ENCODE measurements around the gene RXFP2.
A peak's percentile ranks its signal among the peaks of the same experiment; 100 is the strongest.

The RXFP2 gene

DNA sequence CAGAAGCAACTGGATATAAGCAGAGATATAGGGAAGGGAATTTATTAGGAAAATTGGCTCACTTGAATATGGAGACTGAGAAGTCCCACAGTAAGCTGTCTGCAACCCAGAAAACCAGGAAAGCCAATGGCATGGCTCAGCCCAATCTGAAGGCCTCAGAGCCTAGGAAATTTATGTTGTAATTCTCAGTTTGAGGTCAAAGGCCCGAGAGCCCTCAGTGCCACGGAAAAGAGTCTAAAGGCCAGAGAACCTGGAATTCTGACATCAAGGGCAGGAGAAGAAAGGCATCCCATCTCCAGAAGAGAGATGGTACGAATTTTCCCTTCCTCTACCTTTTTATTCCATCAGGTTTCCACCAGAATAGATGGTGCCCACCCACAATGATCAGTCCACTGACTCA, 20.1 kb upstream of the RXFP2 start:
- DNase-seq (ENCODE audit: low read depth, low spot score): no peak
- in situ Hi-C loops (cut with HindIII; ENCODE audit: low sequenced_read_pairs): no loop called here
- no peak for TF ChIP-seq CTCF (IDR thresholded peaks at IDR 0.05; ENCODE audit: low read depth, low read length)
- H3K4me3 ChIP-seq (ENCODE audit: low read depth, low read length): no peak overlapping the region

- H3K4me3 ChIP-seq (ENCODE audit: low read depth, low read length): no peak overlapping the region
- in situ Hi-C loops (cut with HindIII; ENCODE audit: low sequenced_read_pairs): no loop called here
- no peak for TF ChIP-seq CTCF (IDR thresholded peaks at IDR 0.05; ENCODE audit: low read depth, low read length)
- DNase-seq (ENCODE audit: low read depth, low spot score): peak; percentile 2
Observed at GRCh38 chr13:31722673-31723072, 16.7 kb upstream of the RXFP2 start.

DNA sequence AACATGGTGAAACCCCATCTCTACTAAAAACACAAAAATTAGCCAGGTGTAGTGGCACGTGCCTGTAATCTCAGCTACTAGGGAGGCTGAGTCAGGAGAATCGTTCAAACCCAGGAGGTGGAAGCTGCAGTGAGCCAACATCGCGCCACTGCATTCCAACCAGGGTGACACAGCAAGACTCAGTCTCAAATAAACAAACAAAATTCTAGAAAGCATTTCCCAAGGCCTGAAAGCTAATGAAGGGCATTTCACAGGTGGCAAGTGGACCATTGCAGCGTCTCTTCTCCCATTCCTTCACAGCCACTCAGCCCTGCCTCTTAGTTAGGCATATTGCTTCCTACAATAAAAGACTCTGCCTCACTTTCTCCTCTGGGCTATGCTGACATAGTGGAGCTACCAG, 13.5 kb upstream of the RXFP2 start:
- no peak for TF ChIP-seq CTCF (IDR thresholded peaks at IDR 0.05; ENCODE audit: low read depth, low read length)
- H3K4me3 ChIP-seq (ENCODE audit: low read depth, low read length): no peak overlapping the region
- in situ Hi-C loops (cut with HindIII; ENCODE audit: low sequenced_read_pairs): no loop called here
- DNase-seq (ENCODE audit: low read depth, low spot score): no peak

DNA sequence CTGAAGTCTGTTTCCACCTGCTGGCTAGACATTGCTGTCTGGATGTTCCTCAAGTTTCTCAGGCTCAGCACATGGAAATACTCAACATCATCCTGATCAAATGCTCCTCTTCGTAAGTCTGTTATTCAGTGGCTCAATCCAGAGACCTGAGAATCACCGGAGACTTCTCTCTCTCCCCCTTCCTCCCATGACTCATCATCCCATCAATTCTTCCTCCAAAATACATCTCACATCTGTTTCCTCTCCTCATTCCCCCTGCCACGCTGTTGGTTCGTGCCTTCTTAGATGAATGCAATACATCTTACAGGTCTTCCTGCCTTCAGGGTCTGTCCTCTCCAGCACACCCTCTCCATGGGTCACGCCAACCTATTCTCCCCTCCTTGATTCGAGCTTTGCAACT, 7.4 kb upstream of the RXFP2 start:
- in situ Hi-C loops (cut with HindIII; ENCODE audit: low sequenced_read_pairs): no loop called here
- no peak for TF ChIP-seq CTCF (IDR thresholded peaks at IDR 0.05; ENCODE audit: low read depth, low read length)
- H3K4me3 ChIP-seq (ENCODE audit: low read depth, low read length): no peak overlapping the region
- DNase-seq (ENCODE audit: low read depth, low spot score): no peak

DNA sequence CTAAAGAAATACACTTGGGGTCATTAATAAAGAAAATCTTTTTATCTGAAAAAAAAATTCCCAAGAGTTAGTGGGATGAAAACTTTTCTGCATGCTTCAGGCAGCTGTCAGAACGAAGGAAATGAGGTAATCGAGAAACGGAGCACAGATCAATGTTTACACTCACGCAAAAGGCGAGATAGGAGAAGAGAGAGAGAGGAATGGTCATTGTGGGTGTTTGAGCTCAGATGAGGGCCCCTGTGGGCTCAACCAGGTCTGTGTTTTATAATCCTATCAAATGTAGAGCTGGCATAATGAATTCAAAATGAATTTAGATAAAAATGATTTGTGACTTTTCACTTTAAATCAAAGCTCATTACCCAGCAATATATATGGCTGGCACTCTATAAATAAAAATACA, 6.3 kb upstream of the RXFP2 start:
- no peak for TF ChIP-seq CTCF (IDR thresholded peaks at IDR 0.05; ENCODE audit: low read depth, low read length)
- in situ Hi-C loops (cut with HindIII; ENCODE audit: low sequenced_read_pairs): no loop called here
- H3K4me3 ChIP-seq (ENCODE audit: low read depth, low read length): no peak overlapping the region
- DNase-seq (ENCODE audit: low read depth, low spot score): no peak

DNA sequence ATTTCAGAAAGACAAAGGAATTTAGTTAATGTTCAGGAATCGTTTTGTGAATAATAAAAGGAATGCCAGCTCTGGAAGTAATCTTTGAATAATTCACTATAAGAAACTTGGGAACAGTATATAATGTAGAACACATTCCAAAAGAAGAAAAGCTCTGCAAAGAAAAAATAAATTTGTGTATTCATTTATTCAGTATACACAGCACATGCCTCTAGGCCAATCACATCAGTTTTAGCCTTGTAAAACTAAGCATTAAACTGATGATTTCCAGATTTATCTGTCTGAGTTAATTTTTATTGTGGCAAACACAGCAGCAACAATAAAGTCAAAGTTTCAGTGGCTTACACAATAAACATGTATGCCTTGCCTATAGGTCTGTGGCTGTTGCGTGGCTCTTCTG, 5.7 kb upstream of the RXFP2 start:
- TF ChIP-seq CTCF (IDR thresholded peaks at IDR 0.05; ENCODE audit: low read depth, low read length): no peak

GRCh38 chr13:31742097-31742734, 2.9 kb downstream of the RXFP2 start:
- peak; percentile 74 for DNase-seq (ENCODE audit: low read depth, low spot score)
- no peak overlapping the region for H3K4me3 ChIP-seq (ENCODE audit: low read depth, low read length)
- TF ChIP-seq CTCF (IDR thresholded peaks at IDR 0.05; ENCODE audit: low read depth, low read length): peak; percentile 97
- in situ Hi-C loops (cut with HindIII; ENCODE audit: low sequenced_read_pairs): no loop called here

More for the DNA sequence above, 5.7 kb upstream of the RXFP2 start:
- H3K4me3 ChIP-seq (ENCODE audit: low read depth, low read length): no peak overlapping the region
- DNase-seq (ENCODE audit: low read depth, low spot score): no peak
- in situ Hi-C loops (cut with HindIII; ENCODE audit: low sequenced_read_pairs): no loop called here

All from astrocyte of the spinal cord (primary cell).